Activated CD8-positive, alpha-beta memory T cell treated with anti-CD3 and anti-CD28 coated beads, Interleukin-2, amount 50 U/mL, for 24 hours (primary cell): ENCODE measurements around the gene SMIM1.
"Not testable (repeated sequence)": the region's sequence is repeated elsewhere in the genome, so short reads cannot be mapped to it uniquely, and the experiment has no call there.

Experiments used
- DNase-seq: peaks from one replicate; pipeline ENCODE4 v3.0.0-alpha.2; 2020; ENCODE audit errors: extremely low read depth

SMIM1 gene

DNA sequence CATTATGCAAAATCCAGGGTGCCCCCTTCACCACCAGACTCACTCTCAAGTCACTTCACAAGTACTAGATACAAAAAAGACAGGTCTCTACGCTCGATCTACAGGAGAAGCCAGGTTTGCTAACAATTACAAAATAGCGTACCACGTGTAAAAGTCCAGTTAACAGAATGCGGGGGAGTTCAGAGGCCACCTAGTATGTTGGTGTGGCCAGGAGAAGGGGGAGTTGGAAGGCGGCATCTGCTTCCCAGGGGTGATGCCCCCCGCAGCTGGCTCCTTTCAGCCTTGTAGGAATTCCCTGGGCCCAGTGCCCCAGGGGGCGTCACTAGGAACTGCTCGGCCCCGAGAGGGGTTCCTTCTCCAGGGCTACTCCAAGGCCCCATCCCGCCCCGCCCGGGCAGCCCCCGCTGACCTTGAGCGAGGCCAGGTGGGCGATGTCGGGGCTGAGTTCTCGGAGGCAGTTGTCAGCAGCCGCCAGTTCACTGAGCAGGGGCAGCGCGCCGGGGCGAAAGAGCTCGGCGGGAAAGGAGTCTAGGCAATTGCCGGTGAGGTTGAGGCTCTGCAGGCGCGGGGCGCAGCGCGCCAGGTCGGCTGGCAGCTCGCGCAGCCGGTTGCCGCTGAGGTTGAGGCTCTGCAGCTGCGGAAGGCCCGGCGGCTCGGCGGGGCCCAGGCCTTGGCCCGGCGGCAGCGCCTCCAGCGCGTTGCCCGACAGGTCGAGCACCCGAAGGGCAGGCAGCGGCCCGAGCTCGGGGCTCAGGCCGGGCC lies 23.1 kb downstream of the SMIM1 start:
- no peak for DNase-seq

DNA sequence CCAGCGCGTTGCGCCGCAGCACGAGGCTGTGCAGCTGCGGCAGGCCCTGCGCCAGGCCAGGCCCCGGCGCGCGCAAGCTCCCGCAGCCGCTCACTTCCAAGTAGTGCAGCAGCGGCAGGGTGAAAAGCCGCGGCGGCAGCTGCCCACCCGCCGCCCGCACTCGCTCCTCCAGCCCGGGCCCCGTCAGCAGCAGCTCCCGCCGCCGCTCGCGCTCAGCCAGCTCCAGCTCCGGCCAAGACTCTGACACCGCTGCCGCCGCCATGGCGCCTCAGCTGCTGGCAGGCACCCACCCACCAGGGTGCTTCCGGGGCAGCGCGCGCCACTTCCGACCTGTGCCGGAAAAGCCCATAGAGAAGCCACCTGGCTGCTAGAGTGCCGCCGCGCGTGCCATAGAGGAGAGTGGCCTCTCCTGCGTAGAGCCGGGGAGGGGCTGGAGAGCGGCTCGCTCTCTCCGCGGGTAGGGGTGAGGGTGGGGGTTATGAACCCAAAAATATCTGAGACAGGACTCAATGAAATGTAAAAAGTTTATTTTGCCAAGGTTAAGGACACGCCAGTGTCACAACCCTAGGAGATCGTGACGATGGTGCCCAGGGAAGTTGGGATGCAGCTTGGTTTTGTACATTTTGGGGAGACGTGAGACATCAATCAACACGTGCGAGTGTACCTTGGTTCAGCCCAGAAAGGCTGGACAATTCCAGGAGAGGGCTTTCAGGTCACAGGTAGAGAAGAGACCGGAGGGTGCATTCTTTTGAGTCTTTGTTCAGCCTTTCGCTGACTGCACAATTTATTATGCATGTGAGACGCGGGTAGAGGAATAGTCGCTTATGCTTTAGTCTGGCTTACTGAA lies 23.9 kb downstream of the SMIM1 start, which contains the start of gene LRRC47:
Gene LRRC47 (minus strand): TSS at position 284 of the 847 bp plus-strand sequence. CDS start 22 bp downstream, at position 262.
- DNase-seq: peak; percentile 85

DNA sequence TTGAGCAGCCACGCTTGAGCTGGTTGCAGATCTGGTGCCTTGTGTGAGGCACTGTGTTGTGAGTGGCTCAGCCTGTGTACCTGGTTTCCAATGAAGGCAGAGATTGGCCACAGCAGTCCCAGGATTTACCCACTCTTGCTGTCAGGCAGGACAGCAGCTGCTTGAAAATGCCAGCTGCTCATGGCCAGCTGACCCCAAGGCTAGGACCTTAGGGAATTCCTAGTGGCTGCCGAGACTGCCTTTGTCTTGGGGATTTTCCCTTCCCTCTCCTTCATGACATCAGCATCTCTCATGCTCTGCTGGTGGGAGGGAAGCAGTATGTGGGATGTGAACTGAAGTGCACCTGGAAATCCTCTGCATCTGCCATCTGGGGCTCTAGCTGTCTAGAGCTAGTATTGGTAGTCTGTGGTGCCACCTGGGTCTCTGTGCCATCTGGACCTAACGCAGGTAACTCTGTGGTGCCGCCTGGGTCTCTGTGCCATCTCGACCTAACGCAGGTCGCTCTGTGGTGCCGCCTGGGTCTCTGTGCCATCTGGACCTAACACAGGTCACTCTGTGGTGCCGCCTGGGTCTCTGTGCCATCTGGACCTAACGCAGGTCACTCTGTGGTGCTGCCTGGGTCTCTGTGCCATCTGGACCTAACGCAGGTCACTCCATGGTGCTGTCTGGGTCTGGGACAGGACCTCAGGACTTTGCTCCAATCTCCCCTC lies 27.6 kb downstream of the SMIM1 start:
- DNase-seq: no peak

DNA sequence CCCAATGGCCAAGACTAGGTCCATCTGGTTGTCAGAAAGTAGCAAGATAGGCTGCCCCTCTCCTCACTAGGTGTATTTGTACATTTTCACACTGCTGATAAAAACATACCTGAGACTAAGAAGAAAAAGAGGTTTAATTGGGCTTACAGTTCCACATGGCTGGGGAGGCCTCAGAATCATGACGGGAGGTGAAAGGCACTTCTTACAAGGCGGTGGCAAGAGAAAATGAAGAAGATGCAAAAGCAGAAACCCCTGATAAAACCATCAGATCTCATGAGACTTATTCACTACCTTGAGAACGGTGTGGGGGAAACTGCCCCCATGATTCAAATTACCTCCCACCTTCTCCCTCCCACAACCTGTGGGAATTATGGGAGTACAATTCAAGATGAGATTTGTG lies 28.2 kb downstream of the SMIM1 start:
- DNase-seq: not testable (repeated sequence)

DNA sequence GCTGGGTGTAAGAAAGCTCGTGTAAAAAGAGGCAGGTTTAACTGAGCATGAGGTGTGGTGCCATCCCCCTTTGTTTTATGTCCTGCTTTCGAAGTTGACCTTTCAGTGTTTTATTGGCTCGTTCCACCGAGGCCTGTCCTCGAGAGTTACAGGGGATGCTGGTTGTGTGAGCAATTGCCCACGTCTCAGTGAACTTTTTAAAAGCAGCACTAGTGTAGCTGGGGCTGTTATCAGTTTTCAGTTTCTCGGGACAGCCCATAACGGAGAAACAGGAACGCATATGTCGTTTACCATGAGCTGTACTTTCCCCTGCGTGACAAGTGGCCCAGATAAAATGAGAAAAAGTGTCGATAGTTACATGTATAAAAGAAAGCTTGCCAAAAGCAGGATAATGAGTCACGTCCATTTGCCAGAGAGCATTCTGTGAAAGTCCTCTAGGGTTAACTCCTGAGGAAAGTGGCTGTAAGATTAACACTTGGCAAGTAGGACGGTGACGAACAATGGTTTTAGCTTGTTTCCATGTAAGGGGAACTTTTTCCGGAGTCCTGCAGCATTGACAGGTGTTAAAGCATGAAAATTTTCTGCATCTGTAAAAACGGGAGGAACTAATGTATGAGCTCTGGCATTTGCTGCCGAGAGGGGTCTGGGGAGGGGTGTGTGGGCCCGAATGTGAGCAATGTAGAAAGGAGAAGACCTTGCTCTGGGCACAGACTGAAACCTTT lies 31.5 kb downstream of the SMIM1 start:
- no peak for DNase-seq

DNA sequence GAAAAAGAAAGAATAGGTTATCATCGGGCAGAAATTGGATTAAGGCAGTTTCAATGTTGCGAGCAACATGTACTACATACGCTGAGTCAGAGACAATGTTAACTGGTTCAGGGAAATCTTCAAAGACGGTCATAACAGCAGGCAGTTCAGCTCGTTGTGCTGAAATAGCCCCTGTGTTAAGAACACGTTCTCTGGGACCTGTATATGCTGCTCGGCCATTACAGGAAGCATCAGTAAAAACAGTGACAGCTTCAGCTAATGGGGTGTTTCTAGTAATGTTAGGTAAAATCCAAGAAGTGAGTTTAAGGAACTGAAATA lies 32.0 kb downstream of the SMIM1 start:
- DNase-seq: not testable (repeated sequence)

DNA sequence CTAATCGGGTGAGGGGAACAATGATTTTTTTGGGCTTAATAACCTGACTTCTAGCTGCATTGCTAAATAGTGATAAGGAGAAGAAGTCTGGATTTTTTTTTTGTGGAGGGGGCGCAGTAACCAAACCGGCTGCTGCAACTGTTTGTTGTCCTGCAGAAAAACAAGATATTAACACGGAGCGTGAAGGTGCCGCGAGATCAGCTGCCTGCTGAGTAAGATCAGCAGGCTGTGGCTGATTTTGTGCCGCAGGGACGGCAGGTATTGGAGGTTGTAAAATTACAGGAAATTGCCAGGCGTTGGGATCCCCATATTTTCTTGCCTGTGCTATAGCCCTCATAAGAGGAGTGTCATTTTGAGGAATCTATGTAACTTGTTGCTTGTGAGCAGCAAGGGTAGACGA lies 32.5 kb downstream of the SMIM1 start:
- DNase-seq: no peak

DNA sequence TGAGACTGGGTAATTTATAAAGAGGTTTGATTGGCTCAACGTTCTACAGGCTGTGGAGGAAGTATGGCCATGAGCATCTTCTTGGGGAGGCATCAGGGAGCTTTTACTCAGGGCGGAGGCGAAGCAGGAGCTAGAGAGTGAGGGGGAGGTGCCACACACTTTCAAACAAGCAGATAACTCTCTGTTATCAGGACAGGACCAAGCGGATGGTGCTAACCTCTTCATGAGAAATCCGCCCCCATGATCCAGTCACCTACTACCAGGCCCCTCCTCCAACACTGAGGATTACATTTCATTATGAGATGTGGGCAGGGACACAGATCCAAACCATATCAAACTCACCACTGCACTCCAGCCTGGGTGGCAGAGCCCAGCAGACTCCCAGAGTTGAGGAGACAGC lies 35.2 kb downstream of the SMIM1 start:
- DNase-seq: no peak

DNA sequence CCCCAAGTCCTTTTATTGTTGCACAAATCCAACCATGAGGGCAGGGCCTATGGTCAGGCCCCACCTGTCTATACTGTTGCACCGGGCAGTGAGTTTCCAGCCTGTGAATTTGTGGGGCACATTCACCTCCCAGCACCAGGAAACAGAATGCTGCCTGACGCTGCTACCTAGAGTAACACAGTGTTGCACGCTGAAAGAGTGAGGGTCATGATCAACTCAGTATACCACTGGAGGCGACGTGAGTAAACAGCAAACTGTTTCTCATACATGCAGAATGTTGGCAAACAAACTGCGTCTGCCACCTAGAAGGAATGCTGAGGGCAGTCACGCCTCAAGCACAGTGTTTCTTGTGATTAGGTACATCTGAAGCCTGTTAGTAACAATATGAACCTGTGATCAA lies 37.1 kb downstream of the SMIM1 start:
- no peak for DNase-seq

DNA sequence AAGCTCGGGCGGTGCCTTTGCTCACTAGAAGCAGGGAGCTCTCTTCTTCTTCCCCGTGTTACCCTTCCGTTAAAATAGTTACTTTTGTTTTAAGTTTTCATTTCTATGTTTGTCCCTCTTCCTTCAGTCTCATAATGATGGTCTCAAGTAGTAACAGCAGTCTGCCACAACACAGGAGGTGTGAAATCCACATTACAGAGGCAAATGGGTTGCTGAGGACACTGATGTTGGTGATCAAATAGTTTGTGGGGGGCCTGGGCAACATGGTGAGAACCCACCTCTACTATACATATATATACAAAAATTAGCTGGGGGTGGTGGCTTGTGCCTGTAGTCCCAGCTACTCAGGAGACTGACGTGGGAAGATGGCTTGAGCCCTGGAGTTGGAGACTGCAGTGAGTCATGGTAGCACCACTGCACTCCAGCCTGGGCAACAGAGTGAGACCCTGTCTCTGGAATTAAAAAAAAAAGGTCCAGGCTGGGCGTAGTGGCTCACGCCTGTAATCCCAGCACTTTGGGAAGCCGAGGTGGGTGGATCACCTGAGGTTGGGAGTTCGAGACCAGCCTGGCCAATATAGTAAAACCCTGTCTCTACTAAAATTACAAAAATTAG lies 37.7 kb downstream of the SMIM1 start:
- DNase-seq: not testable (repeated sequence)

DNA sequence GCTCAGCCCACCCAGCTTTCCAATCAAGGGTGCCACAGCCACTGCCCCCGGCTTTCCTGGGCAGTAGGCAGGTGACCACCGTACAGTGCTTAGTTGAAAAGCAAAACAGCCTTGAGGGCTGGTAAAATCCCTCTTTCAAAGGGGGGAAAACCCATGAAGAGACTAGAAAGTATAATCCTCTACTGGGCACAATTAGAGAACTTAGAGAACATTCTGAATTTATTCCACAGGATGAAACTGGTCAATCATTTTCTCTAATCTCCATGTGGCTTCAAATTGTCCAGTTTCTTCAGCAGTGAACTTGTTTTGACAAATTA lies 39.0 kb downstream of the SMIM1 start:
- DNase-seq: no peak

DNA sequence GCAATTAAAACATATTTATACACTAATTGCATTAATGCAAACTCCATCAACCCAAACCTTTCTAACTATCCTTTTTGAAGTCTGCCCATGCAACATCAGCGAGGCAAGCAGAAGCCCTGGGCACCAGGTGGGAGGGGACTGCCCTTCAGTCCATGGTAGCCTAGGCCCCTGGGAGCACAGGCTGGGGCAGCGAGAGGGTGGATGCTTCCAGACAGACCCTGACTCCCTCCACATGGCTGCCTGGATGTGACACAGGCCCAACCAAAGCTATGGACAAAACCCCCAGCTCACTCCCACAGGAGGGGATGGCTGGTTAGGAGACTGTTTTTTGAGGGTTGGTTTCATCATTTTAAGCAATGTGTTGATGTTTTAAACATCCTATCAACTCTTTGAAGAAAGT lies 41.5 kb downstream of the SMIM1 start:
- no peak for DNase-seq

DNA sequence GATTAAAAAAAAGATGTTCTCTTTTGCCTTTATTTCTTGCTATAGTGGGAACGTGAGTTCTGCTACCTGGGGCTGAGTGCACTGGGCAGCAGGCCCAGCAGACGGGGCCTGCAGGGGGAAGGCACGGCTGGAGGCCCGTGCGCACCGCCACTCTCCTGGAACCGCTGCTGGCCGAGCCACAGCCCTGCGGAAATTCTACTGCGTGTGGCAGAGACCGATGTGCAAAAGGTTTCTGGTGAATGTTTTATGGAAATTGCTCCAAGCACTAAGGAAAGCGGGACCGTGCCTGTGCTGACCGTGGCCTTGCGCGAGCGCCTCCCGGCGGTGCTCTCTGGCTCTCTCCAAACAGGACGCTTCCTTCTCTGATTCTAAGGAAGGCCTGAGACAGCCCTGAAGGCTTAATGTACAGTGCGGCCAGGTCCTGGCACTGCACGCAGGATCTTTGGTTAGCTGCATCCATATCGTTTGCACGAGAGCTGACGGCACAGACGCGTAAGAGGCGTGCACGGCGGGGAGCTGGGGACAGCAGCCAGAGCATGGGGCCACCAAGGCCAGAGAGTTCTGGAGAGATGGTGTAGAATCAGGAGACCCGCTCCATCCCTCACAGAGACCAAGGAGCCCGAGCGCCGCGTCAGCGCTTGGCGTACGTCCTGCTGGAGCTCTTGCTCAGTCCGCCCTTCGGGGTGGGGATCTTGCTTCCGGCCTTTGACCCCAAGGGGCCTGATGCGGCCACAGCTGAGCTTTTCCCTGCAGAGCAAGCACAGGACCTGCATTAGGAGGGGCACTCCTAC lies 42.4 kb downstream of the SMIM1 start:
- DNase-seq: no peak

DNA sequence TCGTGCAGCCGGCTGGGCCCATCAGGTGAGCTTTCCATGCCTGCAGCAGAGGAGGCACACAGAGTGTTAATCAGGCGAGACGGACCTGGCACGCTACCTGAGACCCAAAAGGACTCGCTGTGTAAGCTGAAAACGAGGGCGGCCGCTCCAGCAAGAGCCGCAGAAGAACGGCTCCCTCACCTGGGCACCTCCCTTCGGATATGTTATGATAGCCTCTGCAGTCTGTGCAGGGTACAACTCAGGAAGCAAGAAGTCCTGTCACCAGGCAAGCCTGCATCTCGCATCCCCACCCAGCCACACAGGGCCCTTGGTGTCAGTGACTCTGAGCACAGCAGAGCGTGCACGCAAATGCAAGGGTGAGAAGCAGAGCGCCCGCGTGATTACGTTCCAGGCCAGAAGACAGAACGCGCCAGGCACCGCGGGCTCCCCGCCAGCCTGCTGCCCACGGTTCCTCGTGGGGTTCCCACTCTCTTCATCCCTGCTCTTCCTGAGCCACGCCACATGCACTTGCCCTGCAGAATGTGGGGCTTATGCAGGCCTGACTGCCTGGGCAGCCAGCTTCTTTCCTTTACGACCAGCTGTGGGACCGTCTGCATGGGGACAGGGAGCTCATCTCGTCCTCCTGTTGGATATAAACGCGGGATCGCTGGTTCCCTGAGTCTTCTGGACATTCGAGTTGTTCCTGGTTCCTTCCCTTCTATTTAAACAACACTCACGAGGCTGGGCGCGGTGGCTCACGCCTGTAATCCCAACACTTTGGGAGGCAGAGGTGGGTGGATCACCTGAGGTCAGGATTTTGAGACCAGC lies 44.0 kb downstream of the SMIM1 start:
- DNase-seq: no peak

DNA sequence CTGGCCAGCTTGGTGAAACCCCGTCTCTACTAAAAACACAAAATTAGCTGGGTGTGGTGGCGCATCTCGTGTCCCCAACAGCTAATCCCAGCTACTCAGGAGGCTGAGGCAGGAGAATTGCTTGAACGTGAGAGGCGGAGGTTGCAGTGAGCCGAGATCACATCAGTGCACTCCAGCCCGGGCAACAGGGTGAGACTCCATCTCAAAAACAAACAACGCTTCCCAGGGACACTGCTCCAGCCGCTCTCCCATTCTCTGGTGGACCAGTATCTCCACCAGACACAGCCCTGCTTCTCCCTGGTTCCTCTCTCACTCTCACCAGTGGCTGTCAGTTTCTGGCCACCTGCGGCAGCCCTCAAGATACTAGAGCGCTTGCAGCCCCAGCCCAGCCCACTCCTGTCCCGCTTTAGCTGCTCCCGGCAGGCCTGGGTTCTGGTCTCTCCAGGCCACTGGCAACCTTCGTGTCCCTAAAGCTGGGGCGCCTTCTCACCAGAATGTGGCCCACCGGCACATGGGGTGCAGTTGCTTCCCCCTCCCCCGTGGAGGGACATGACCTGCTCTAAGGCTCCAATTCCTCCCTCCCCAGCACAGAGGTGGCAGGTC lies 44.7 kb downstream of the SMIM1 start:
- no peak for DNase-seq

DNA sequence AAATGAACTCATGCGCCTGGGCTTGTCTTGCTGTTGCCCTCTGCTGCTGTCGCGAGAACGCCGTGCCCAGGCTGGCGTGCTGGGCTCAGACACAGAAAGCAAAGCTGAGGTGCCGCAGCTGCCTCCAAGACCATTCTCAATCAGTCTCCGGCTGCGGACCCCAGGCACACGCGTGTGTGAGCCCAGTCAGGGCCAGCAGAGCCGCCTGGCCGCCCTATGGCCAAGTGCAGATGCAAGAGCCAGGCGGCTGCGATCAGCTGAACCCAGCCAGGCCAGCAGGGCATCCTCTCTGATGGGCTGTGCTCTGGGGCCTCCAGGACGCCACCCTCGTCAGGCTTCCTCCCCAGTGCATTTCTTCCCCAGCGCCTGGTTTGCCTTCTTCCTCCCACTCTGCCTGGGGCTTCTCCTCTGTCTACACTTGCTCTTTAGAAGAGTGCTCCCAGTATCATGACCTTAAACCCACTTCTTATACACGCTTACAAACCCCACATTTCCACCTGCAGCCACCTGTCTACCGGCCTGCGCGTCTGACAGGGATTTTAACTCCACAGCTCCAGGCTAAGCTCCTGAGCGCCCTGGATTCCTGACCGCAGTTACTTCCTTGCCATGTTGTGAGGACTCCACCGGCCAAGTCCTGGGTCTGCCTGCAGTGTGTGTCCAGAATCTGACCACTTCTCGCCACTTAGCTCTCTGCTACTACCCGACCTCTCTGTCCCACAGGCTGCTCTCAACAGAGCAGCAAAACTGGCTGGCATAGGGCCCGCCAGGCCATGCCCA lies 45.5 kb downstream of the SMIM1 start:
- DNase-seq: no peak

DNA sequence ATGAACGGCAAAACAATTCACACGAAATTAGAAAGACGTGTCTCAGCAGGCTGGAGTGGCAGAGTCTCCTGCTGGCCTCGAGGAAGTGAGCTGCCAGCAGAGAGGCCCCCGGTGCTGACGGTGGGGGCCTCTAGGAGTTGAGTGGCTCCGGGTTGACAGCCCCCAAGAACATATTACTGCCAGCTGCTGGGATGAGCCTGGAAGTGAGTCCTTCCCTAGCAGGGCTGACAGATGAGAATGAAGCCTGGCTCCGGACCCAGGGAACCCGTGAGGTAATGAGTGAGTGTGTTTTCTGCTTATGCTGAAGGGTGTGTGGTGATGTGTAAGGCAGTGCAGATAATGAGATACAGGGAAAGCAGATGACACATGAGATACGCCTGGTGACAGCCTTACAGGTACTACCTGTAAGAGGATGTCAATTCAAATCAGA lies 47.2 kb downstream of the SMIM1 start:
- no peak for DNase-seq

DNA sequence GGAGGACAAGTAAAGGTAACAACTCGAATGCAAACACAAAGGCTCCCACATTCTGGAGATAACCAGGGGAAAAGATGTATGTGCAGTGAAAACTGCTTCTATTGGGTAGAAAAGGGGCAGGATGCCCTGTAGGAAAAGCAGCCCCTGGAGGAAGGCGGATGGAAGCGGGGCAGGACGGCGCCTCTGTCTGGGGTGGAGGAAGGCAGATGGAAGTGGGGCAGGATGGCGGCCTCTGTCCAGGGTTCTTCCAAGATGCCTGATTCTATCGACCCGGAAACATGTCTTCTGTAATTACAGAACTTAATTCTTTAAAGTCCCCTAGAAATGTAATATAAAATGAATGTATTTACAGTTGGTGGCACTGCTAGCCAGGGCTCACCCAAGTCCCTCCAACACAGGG lies 47.8 kb downstream of the SMIM1 start:
- DNase-seq: no peak

DNA sequence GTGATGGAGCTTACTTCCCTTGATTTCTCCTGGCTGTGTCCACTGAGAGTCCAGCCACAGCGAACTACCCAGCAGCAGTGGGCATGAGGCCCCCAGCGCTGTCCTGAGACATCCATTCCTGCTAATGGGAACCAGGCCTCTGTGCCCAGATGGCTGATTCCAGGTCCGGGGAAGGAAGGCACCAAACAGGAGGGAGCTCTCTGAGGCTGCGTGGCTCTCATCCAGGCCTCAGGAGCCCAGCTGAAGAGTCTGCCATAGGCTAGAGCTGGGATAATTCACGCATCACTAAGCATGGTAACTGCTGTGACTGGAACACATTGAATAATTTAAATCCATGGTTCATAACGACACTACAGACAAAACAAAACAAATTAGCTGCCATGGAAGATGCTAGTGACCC lies 48.5 kb downstream of the SMIM1 start:
- DNase-seq: no peak
